Prostate gland (tissue), 2 donors: ENCODE data around the gene ADAD2.

ENCODE experiments used
- POLR2A ChIP-seq: fragments of 450-650 bp; IDR thresholded peaks from one replicate; pipeline ENCODE4 v1.6.1; 2016; ENCODE audit warnings: antibody characterized with exemption, mild to moderate bottlenecking
- POLR2AphosphoS5 ChIP-seq: sonication (generic); formaldehyde crosslinking; IDR thresholded peaks from one replicate; pipeline ENCODE4 v1.6.1; 2017; ENCODE audit warnings: antibody characterized with exemption
- TF ChIP-seq, protein P1 (sequence below), 4 experiments: fragments of 200-600 bp in 2 of 4; fragments of 450-650 bp in 2 of 4; sonication (generic) in 2 of 4; IDR thresholded peaks; 1 replicate in 3 of 4; 2 replicates in 1 of 4; pipeline ENCODE4 v1.5.1; 2016 to 2019; ENCODE audit warnings: antibody characterized with exemption in 4 of 4, mild to moderate bottlenecking in 2 of 4, moderate library complexity in 2 of 4

DNA sequence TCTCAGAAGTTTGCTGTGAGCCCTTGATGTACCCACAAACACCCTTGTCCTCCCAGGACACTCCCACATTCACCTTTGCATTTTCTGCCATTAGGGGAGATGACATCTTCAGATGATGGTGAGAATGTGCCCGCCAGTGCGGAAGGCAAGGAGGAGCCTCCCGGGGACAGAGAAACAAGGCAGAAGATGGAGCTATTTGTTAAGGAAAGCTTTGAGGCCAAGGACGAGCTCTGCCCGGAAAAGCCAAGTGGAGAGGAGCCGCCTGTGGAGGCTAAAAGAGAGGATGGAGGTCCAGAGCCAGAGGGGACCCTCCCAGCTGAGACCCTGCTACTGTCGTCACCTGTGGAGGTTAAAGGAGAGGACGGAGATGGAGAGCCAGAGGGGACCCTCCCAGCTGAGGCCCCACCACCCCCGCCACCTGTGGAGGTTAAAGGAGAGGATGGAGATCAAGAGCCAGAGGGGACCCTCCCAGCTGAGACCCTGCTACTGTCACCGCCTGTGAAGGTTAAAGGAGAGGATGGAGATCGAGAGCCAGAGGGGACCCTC is 21.1 kb upstream of the ADAD2 start:
- TF ChIP-seq, protein P1, sequence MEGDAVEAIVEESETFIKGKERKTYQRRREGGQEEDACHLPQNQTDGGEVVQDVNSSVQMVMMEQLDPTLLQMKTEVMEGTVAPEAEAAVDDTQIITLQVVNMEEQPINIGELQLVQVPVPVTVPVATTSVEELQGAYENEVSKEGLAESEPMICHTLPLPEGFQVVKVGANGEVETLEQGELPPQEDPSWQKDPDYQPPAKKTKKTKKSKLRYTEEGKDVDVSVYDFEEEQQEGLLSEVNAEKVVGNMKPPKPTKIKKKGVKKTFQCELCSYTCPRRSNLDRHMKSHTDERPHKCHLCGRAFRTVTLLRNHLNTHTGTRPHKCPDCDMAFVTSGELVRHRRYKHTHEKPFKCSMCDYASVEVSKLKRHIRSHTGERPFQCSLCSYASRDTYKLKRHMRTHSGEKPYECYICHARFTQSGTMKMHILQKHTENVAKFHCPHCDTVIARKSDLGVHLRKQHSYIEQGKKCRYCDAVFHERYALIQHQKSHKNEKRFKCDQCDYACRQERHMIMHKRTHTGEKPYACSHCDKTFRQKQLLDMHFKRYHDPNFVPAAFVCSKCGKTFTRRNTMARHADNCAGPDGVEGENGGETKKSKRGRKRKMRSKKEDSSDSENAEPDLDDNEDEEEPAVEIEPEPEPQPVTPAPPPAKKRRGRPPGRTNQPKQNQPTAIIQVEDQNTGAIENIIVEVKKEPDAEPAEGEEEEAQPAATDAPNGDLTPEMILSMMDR (IDR thresholded peaks at IDR 0.05) = no peak
- TF ChIP-seq POLR2A (no peak), POLR2AphosphoS5 (no peak)
